HL-60 (cell line): ENCODE data around the gene TLCD5.

Experiments
- DNase-seq, 2 experiments: peaks; one replicate each; pipeline ENCODE4 v3.0.0-alpha.2; 2010 to 2020; ENCODE audit warnings: low read depth in 1 of 2, low spot score in 1 of 2
- H3K27ac ChIP-seq: fragments of 250-450 bp; sonication (Bioruptor Pico); replicated peaks from 2 replicates; pipeline ENCODE4 v1.5.1; 2020; ENCODE audit warnings: mild to moderate bottlenecking, moderate library complexity
- H3K27me3 ChIP-seq: fragments of 250-450 bp; sonication (Bioruptor Pico); 2 replicates; pipeline ENCODE4 v1.5.1; 2021; ENCODE audit warnings: mild to moderate bottlenecking, moderate library complexity; ENCODE audit not compliant: insufficient read depth, poor library complexity, severe bottlenecking
- H3K4me3 ChIP-seq: replicated peaks from 2 replicates; pipeline ENCODE4 v1.5.1; 2011; ENCODE audit warnings: mild to moderate bottlenecking, control low read depth, low read length; ENCODE audit not compliant: insufficient read depth
- CTCF ChIP-seq: IDR thresholded peaks from one replicate; pipeline ENCODE4 v1.5.1; 2011; ENCODE audit warnings: low read length, control low read depth, inconsistent platforms; ENCODE audit not compliant: insufficient read depth
- GABPA ChIP-seq: IDR thresholded peaks from 2 replicates; pipeline ENCODE4 v1.6.1; 2012; ENCODE audit warnings: low read depth
- POLR2AphosphoS5 ChIP-seq: IDR thresholded peaks from 2 replicates; pipeline ENCODE4 v1.6.1; 2012; ENCODE audit warnings: low read depth
- REST ChIP-seq: IDR thresholded peaks from 2 replicates; pipeline ENCODE4 v1.6.1; 2012; ENCODE audit warnings: low read depth; ENCODE audit not compliant: insufficient replicate concordance
- SPI1 ChIP-seq: IDR thresholded peaks from 2 replicates; pipeline ENCODE4 v1.6.1; 2012; ENCODE audit warnings: low read depth, mild to moderate bottlenecking, borderline replicate concordance

Gene TLCD5

GRCh38 chr11:120342678-120343077 lies 17.6 kb downstream of the TLCD5 start:
- no peak for TF ChIP-seq REST

GRCh38 chr11:120343429-120343828 lies 18.3 kb downstream of the TLCD5 start:
- peaks cover 71% of the 10 kb centered on the region for H3K27me3 ChIP-seq
- H3K4me3 ChIP-seq, result no peak overlapping the region
- no peak for DNase-seq
- TF ChIP-seq SPI1 (no peak), POLR2AphosphoS5 (no peak), REST (no peak), GABPA (no peak), CTCF (no peak)
- H3K27ac ChIP-seq, result no peak overlapping the region

More at GRCh38 chr11:120342678-120343077, 17.6 kb downstream of the TLCD5 start:
- no peak overlapping the region for H3K4me3 ChIP-seq
- H3K27ac ChIP-seq, result no peak overlapping the region
- peaks cover 71% of the 10 kb centered on the region for H3K27me3 ChIP-seq
- no peak for DNase-seq

GRCh38 chr11:120344302-120345004 lies 19.4 kb downstream of the TLCD5 start:
- peaks cover 77% of the 10 kb centered on the region for H3K27me3 ChIP-seq
- H3K4me3 ChIP-seq, result no peak overlapping the region
- TF ChIP-seq REST (no peak), POLR2AphosphoS5 (peak; percentile 100), SPI1 (peak; percentile 86), GABPA (peak; percentile 66)
- no peak overlapping the region for H3K27ac ChIP-seq
- peak; percentile 26 to 89 for DNase-seq

- TF ChIP-seq REST (no peak), GABPA (no peak), CTCF (no peak), POLR2AphosphoS5 (no peak), SPI1 (no peak)
- Histone ChIP-seq H3K27ac (no peak overlapping the region), H3K27me3 (peaks cover 73% of the 10 kb centered on the region), H3K4me3 (no peak overlapping the region)
- no peak for DNase-seq
Observed at GRCh38 chr11:120346233-120346632, 21.1 kb downstream of the TLCD5 start.
